ENCODE data around the gene ANKH.
"Not testable (repeated sequence)": the region's sequence is repeated elsewhere in the genome, so short reads cannot be mapped to it uniquely, and the experiment has no call there.

Gene ANKH

GRCh38 chr5:14830210-14831005 lies 41.2 kb downstream of the ANKH start:
- FAIRE-seq (no peak), DNase-seq (ENCODE audit: insufficient read length, low spot score) (no peak)

- no peak for DNase-seq (ENCODE audit: insufficient read length, low spot score)
- FAIRE-seq, result no peak
Measured at GRCh38 chr5:14829396-14829795, 42.2 kb downstream of the ANKH start.

DNA sequence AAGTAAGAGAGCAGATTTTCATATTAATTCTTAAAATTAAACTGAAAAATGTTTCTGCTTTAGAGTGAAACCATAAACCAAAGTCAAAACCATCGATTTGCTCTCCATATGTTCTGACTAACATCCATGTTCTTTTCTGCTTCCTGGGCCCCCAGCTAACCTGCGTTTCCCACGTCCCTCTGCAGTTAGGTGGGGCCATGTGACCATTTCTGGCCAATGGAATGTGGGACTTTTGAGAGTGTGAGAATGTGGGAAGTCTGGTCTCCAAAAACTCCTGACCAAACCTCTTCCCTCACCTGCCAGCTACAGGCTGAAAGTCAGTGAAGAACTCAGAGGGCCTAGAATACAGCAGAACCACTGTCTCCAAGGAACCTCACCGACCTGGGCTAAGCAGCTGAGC lies 44.9 kb downstream of the ANKH start:
- FAIRE-seq (no peak), DNase-seq (ENCODE audit: insufficient read length, low spot score) (no peak)

- FAIRE-seq (no peak), DNase-seq (ENCODE audit: insufficient read length, low spot score) (no peak)
Measured at GRCh38 chr5:14825977-14826376, 45.6 kb downstream of the ANKH start.

DNA sequence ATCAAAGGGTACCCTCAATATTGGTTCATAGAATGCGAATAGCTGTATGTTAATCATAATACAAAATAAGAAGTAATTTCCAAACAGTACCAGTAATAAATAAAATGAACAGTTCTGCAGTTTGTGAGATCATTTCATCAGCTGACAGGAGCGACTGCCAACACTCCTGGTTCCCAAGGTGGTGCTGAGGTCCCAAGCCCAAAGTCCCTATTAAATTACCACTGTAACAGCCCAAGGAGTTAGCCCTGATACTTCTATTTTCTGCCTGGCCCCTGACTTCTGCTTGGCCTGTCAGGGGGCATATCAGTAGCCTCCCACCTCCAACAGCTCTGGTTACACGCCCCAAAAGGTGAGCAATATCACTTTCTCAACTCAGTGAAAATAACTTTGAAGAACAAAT lies 47.1 kb downstream of the ANKH start:
- DNase-seq (ENCODE audit: insufficient read length, low spot score) (no peak), FAIRE-seq (no peak)

GRCh38 chr5:14821100-14821845 lies 50.3 kb downstream of the ANKH start:
- DNase-seq (ENCODE audit: insufficient read length, low spot score), result no peak
- FAIRE-seq, result no peak

DNA sequence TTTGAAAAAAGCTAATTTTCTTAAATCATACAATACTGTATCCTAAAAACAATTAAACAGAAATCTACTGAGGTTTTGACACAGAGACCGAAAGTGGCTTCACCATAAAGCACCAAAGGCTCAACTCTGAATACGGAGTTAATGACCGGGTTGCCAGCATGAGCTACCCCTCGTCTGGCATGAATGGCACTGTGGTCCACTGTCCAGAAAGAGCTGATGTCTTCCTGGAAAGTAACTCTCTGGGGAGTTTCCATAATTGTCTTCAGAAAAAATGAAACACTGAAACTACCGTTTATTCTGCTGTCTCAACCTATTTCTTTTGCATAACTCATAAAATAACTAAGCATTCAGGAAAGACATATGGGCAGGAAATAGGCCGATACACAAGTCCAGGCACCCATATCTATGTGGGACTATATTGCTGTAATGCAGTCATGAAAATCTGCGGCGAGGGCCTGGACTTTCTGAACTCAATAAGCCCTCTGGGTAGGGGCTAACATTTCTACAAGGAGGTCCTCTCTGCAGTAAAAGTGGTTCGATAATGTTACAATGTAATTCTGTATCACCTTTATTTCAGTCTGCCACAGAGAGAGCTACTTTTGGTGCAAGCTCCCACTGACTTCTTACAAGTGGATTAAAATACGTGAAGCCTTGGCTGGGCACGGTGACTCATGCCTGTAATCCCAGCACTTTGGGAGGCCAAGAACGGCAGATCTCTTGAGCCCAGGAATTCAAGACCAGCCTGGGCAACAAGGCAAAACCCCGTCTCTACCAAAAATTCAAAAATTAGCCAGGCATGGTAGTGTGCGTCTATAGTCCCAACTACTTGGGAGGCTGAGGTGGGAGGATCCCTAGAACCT lies 52.4 kb downstream of the ANKH start:
- DNase-seq (ENCODE audit: insufficient read length, low spot score) (no peak), FAIRE-seq (peak; percentile 64)

DNA sequence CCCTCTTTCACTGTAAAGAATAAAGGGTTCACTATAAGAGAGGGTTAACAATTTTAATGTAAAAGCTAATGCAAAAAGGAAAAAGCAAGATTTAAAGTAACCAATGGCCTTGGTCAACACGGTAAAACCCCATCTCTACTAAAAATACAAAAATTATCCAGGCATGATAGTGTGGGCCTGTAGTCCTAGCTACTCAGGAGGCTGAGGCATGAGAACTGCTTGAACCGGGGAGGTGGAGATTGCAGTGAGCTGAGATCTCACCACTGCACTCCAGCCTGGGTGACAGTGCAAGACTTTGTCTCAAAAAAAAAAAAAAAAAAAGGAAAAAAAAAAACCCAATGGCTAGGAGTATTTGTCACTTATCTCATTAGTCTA lies 53.8 kb downstream of the ANKH start:
- DNase-seq (ENCODE audit: insufficient read length, low spot score); FAIRE-seq: not testable (repeated sequence)

GRCh38 chr5:14816999-14817761 lies 54.4 kb downstream of the ANKH start:
- FAIRE-seq, result peak; percentile 47
- no peak for DNase-seq (ENCODE audit: insufficient read length, low spot score)

- FAIRE-seq (no peak), DNase-seq (ENCODE audit: insufficient read length, low spot score) (no peak)
Measured at GRCh38 chr5:14816374-14816998, 55.1 kb downstream of the ANKH start.

- DNase-seq (ENCODE audit: insufficient read length, low spot score), result no peak
Measured at GRCh38 chr5:14813747-14814146, 57.8 kb downstream of the ANKH start.

DNA sequence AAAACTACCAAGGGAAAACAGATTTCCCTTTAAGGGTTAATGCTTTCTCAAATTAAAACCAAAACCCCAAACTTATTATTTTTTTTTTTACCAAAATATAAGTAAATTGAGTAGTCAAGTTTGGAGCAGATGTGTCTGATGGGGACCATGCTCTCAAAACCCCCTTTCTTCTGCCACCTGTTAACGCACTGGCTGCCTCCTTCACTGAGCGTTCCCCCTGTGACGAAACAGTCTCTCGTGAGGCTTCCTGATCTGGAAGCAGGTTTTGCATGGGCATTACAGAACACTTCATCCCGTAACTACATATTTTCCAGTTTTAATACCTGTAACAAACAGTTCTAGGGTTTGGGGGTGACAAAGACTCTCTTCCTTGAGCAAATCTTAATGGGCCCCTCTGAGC lies 59.4 kb downstream of the ANKH start:
- no peak for FAIRE-seq
- DNase-seq (ENCODE audit: insufficient read length, low spot score), result no peak

More at GRCh38 chr5:14813747-14814146, 57.8 kb downstream of the ANKH start:
- no peak for FAIRE-seq

DNA sequence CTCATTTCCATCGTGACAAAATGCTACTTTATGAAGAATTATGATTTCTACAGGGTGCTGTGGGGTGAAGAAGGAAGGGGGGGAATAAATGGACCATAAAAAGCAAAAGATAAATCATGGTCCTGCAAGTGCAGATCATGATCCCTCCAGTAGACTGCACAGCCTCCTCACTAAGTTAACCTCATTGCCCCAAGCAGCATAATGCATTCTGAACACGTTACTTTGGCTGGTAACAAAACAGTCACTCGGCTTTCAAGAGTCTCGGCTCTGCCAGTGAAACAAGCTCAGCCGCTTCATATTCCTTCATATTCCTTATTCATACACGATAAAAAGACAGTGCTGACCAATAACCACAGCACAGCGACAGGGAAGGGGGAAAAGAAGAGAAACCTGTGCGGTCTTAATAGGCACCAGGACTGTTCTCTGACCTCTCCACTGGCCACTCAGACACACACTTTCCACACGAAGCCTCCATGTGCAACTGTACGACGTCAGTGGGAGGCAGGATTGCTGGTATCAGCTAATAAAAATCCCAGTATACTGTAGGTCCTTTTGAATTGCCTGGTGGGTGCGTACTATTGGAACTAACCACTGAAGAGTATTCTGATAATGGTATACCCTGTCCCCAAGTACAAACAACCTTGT lies 60.5 kb downstream of the ANKH start:
- peak; percentile 55 for FAIRE-seq
- no peak for DNase-seq (ENCODE audit: insufficient read length, low spot score)

DNA sequence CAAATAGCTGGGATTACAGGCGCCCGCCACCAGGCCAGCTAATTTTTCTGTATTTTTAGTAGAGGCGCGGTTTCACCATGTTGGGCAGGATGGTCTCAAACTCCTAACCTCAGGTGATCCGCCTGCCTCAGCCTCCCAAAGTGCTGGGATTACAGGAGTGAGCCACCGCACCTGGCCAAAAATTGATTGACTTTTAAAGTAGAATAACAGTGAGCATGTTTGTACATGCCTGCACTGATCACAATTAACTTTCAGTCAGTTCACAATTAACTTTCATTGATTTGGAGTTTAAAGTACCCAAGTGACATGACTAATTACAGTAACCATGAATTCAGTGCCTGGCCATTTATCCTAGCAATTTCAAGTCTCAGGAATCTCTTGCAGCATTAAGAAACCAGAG lies 61.3 kb downstream of the ANKH start:
- no peak for FAIRE-seq

DNA sequence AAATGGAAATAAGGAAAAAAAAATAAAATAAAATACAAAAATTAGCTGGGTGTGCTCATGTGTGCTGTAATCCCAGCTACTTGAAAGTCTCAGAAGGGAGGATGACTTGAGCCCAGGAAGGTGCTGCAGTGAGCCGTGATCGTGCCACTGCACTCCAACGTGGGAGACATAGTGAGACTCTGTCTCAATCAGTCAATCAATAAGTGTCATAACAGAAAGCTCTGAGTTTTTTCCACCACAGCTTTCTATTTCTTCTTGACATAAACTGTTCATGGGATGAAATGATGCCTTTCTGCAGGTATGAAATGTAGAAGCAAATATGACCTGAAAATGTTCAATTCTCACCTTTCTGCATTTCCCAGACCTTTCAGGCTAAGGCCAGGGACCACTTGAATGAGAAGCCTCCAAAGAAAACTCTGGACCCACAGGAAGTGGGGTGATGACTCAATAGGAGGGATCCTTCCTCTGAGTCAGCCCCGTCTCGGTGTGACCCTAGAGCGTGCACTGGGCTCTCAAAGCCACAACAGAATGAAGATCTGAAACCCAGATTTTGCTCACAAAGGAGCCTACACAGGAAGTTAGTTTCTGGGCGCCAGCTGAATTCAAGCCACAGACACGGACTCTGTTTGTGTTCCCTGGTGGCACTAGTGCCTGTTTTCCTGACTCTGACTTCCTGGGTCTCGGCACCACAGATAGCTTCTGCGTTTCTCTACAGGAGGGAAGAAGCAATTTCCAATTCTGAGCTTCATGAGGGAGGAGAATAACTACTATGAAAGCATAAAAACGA lies 62.0 kb downstream of the ANKH start:
- DNase-seq (ENCODE audit: insufficient read length, low spot score) (peak; percentile 62), FAIRE-seq (peak; percentile 95)

More for the DNA sequence above, 61.3 kb downstream of the ANKH start:
- DNase-seq (ENCODE audit: insufficient read length, low spot score), result no peak

- DNase-seq (ENCODE audit: insufficient read length, low spot score) (no peak), FAIRE-seq (no peak)
Measured at GRCh38 chr5:14807471-14807870, 64.1 kb downstream of the ANKH start.

- DNase-seq (ENCODE audit: insufficient read length, low spot score) (no peak), FAIRE-seq (no peak)
Measured at GRCh38 chr5:14806456-14806855, 65.1 kb downstream of the ANKH start.

DNA sequence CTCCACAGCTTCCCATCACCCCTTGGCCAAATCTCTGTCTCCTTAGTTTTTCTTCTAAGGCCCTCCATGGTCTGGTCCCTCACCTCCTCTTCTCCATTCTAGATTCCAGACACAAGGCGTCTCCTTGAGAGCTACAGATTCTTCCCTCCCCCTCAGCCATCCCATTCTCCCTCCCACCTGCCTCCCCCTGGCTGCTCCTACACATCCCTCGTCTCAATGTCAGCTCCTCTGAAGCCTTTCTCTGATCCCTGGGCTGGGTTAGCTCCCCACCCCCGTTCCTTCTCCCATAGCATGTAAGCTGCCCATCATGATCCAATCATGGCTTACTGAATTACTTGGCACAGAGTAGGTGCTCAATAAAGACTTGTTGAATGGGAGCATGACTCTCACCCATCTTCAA lies 69.0 kb downstream of the ANKH start:
- FAIRE-seq (no peak), DNase-seq (ENCODE audit: insufficient read length, low spot score) (no peak)

- FAIRE-seq (no peak), DNase-seq (ENCODE audit: insufficient read length, low spot score) (no peak)
Measured at GRCh38 chr5:14801792-14802191, 69.8 kb downstream of the ANKH start.

Measured in GM19239 (cell line).